ENCODE results near the gene NAALADL2.

Gene NAALADL2

GRCh38 chr3:175304404-175304803 lies 445.3 kb downstream of the NAALADL2 start:
- no peak for DNase-seq

- DNase-seq, result no peak
Measured at GRCh38 chr3:175307642-175308041, 448.5 kb downstream of the NAALADL2 start.

GRCh38 chr3:175308097-175308496 lies 449.0 kb downstream of the NAALADL2 start:
- no peak for DNase-seq

- DNase-seq, result no peak
Measured at GRCh38 chr3:175310046-175310445, 450.9 kb downstream of the NAALADL2 start.

DNA sequence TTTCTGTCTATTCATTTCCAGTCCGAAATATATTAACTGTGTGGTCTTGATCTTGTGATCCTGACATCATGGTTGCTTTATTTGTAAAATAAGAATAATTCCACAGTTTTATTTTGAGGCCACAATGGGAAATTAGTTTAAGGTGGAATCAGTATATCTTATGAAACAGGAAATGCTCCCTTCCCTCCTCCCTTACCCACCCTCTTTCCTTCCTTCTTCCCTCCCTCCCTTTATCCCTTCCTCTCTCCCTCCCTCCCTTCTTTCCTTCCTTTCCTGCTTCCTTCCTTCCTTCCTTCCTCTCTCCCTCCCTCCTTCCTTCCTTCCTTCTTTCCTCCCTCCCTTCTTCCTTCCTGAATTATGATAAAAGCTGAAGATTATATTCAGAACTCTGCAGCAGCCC lies 452.3 kb downstream of the NAALADL2 start:
- DNase-seq, result no peak

- no peak for DNase-seq
Measured at GRCh38 chr3:175311946-175312345, 452.8 kb downstream of the NAALADL2 start.

DNA sequence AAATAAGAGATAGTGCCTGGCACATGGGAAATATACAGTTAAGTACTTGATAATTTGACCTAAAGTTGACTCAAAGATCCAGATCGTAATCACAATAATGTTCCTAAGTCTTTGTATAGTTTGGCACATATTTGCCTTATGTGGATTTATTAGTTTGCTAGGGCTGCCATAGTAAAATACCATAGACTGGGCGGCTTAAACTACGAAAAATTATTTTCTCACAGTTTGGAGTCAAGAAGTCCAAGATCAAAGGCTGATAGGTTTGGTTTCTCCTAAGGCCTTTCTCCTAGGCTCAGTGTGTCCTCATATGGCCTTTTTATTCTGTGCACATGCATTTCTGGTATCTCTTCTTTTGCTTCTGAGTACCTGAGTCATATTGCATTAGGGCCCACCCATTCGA lies 453.7 kb downstream of the NAALADL2 start:
- DNase-seq, result no peak

- DNase-seq, result no peak
Measured at GRCh38 chr3:175316799-175317198, 457.7 kb downstream of the NAALADL2 start.

DNA sequence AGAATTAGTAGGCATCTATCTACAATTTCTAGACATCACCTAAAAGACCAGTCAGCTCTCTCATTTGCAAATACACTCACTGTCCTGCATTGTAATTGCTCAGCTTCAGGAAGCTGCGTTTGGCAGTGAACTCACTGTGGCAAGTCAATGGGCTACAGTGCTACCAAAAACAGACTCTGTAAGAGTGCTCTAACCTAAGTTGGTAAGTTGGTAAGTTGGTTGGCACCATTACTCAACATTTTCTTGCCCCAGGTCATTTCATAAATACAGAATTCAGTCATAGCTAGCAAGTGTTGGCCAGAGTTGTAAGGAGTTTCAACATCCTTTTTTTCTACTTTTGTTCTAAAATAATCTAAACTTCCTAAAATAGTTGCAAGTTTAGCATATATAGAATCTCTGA lies 466.3 kb downstream of the NAALADL2 start:
- no peak for DNase-seq

DNA sequence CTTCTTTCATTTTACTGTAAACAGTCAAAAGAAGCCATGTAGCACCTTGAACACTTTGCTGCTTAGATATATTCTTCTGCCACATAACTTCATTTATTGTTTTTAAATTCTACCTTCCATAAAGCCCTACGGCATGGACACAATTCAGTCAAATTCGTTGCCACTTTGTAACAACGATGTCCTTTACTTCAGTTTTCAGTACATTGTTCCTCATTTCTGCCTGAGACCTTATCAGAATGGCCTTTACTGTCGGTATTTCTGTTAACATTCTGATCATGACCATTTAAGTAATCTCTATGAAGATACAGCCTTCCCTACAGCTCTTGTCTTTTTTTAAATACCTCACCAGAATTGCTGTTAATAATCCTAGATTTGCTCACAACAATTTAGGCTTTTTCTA lies 466.9 kb downstream of the NAALADL2 start:
- no peak for DNase-seq

DNA sequence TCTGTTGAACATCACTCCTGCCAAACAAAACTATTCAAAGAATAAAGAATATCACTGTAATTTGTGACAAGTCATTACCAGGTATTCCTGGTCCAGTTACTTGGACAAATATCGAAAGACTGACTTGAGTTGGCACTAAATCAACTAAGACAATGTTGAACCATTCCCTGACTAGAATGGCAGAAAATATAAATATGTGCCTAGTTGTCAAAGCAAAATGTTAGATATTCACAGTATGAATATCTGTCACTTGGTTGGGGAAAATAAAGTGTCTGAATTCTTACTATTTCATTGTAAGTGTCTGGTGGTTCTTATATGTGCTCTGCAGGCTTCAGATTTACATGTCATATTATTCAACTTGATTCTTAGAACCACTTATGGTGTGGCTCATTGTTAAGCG lies 470.2 kb downstream of the NAALADL2 start:
- DNase-seq, result no peak

GRCh38 chr3:175335229-175335628 lies 476.1 kb downstream of the NAALADL2 start:
- no peak for DNase-seq

DNA sequence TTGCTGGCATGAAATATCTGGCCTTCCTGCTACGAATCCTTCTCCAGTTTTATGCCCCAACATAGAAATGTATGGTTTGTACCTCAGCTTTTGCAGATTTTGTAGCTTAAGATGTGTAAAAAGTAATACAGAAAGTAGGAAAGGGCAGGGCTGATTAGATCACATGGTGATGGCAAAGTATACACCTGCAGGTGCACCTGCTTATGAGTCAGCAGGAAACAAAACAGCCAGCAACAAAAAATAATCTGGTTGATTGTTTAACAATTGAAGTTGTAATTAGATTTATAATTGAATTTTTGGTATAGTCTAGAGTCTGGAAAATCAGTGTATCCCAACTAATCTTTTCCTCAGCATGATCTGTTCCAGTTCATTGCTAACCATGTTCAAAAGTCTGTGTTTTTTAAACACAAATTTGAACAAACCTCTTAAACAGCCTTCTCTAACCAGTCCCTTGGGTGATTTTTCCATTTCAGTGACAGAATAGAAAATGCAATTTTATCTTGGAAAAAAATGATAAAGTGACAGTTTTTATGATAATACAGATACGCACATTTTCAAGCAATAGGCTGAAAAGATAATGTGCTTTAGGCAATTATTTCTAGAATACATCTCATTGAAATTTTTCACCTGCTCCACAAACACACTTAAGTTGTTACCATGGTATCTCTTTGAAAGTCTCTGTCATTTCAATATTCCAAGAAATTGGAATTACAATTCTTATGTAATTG lies 477.4 kb downstream of the NAALADL2 start:
- no peak for DNase-seq

DNA sequence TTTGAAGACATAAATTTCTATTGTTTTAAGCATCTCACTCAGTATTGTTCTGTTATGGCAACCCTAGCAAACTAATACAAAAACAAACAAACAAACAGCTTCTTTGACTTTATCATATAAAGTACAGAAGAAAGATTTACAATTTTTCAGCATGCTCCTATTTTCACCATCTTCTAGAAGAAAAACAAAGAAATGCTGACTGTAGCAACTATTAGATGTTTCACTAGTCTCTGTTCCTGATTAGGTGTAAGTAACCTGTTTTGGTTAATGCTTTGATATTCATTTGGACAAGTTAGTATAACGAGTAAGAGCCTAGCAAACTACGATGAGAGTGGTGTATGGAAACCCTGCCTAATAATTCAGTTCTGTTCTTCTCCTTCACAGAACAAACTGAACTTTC lies 478.5 kb downstream of the NAALADL2 start:
- DNase-seq, result no peak

DNA sequence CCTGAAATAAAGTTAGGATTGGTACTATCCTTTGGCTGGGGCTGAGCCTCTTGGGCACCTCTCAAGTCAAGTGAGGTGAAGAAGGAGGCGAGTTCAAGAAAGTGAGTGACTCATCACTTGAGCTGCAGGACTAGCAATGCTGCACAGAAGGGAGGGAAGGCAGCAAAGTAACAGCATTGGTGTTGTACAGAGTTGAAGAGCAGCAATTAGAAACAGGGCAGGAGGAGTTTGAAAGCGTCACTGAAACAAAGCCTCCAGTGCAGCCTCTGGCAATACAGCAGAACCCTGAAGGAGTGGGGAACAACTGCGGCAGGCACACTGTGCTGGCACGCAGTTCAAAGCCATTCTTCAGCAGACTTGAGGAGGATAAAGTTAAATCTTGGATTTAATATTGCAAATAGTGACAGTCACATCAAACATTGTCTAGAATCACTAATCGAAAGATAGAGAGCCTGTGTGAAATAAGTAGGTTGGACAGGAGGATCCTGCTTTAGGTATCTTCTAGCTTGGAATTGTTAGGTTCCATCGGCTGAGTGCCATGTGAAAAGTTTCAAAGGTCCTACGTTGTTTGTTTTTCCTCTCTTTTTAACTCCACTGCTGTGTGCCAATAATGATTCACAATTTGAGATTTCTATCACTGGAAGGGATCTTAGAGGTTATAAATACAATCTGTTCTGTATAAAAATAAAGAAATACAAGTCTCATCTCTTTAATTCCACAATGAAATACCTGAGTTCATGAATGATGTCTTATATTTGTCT lies 479.8 kb downstream of the NAALADL2 start:
- DNase-seq, result peak in 1 of 56 donors; percentile 0

- DNase-seq, result no peak
Measured at GRCh38 chr3:175340338-175341015, 481.3 kb downstream of the NAALADL2 start.

DNA sequence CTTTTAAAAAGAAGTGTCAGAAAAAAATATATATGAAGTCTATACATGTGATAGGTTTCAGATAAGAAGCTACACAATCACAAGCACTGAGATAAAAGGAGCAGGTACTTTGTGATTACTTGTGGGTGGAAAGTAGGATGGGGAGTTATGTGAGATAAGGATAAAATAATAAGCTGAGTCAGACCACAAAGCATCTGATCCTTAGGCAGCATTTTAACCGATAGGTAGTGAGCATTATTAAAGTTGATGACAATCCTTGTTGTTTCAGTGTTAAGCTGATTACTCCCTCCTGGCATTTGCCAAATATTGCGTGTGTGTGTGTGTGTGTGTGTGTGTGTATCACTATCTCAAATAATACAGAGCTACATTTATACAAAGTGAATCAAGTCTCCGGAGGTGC lies 483.1 kb downstream of the NAALADL2 start:
- DNase-seq, result no peak

GRCh38 chr3:175343946-175344345 lies 484.8 kb downstream of the NAALADL2 start:
- no peak for DNase-seq

GRCh38 chr3:175346573-175347356 lies 487.6 kb downstream of the NAALADL2 start:
- DNase-seq, result peak in 14 of 56 donors; percentile 0 to 27 (median 8)

GRCh38 chr3:175349168-175349567 lies 490.0 kb downstream of the NAALADL2 start:
- DNase-seq, result no peak

DNA sequence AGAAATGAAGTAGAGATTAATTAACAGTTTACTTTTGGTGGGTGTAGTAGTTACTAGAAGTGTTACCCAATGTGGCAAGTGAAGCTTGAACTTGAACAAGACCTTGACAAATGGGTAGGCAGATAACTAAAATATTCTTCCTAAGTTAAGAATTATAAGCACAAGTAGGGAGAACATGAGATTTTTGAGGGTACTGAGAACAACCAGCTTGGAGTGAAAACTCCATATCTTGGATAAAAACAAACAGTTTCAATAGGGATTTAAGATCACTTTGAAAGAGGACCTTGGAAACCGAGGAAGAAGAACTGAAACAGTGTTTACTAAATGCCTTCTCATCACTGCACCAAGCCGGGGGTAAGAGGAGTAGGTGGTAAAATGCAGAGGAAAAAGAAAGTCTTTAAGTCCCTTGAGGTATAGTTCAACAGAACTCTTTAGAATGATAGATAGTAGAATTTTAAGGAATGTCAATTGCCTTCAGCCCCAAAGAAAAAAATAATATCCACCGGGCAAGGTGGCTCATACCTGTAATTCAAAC lies 496.7 kb downstream of the NAALADL2 start:
- DNase-seq, result no peak

Data from amygdala (tissue), 56 donors.